ENCODE data around the gene ACKR2.

DNA sequence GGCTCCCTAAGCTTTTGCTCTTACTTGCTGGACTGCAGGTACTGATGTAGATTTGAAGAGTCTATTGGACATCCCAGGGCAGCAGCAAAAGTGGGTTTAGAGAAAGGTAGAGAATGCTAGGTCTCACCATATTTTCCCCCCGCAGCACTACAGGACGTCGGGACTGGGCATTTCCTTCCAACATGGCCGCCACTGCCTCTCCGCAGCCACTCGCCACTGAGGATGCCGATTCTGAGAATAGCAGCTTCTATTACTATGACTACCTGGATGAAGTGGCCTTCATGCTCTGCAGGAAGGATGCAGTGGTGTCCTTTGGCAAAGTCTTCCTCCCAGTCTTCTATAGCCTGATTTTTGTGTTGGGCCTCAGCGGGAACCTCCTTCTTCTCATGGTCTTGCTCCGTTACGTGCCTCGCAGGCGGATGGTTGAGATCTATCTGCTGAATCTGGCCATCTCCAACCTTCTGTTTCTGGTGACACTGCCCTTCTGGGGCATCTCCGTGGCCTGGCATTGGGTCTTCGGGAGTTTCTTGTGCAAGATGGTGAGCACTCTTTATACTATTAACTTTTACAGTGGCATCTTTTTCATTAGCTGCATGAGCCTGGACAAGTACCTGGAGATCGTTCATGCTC, 55.2 kb downstream of the ACKR2 start:
- no peak for TF ChIP-seq POLR2A (IDR thresholded peaks at IDR 0.05)
- TF ChIP-seq, protein P1, sequence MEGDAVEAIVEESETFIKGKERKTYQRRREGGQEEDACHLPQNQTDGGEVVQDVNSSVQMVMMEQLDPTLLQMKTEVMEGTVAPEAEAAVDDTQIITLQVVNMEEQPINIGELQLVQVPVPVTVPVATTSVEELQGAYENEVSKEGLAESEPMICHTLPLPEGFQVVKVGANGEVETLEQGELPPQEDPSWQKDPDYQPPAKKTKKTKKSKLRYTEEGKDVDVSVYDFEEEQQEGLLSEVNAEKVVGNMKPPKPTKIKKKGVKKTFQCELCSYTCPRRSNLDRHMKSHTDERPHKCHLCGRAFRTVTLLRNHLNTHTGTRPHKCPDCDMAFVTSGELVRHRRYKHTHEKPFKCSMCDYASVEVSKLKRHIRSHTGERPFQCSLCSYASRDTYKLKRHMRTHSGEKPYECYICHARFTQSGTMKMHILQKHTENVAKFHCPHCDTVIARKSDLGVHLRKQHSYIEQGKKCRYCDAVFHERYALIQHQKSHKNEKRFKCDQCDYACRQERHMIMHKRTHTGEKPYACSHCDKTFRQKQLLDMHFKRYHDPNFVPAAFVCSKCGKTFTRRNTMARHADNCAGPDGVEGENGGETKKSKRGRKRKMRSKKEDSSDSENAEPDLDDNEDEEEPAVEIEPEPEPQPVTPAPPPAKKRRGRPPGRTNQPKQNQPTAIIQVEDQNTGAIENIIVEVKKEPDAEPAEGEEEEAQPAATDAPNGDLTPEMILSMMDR (IDR thresholded peaks at IDR 0.05): no peak
